Stimulated activated CD4-positive, alpha-beta T cell treated with anti-CD3 and anti-CD28 coated beads, Interleukin-1b, Interleukin-23, amount 100 ng/mL, for 1 hour (primary cell): ENCODE data around the gene NOCT.
"Not testable (repeated sequence)": the region's sequence is repeated elsewhere in the genome, so short reads cannot be mapped to it uniquely, and the experiment has no call there.

Experiments
- DNase-seq, 2 donors: peaks; one replicate each; pipeline ENCODE4 v3.0.0-alpha.2; 2020; ENCODE audit warnings: low read depth in 2 of 2

NOCT gene

DNA sequence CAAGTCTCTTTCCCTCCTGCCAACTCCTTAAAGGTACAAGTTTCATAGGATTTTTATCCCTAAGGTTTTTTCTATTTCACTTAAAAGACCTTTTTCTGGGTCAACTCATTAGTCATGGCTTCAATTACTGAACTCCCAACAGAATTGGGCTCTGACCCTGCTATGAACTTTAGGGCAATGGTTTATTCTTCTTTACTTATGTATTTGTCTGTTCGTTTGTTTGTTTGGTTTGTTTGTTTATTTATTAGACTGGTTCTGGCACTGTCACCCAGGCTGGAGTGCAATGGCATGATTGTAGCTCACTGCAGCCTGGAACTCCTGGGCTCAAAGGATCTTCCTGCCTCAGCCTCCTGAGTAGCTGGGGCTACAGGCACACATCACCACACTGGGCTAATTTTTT lies 5.9 kb upstream of the NOCT start:
- DNase-seq, result no peak

GRCh38 chr4:139011225-139011950 lies 4.2 kb upstream of the NOCT start:
- no peak for DNase-seq

GRCh38 chr4:139014371-139015268 lies 961 bp upstream of the NOCT start:
- no peak for DNase-seq

- DNase-seq, result peak in 1 of 2 donors; percentile 12
Measured at GRCh38 chr4:139015948-139016471, 429 bp downstream of the NOCT start.

DNA sequence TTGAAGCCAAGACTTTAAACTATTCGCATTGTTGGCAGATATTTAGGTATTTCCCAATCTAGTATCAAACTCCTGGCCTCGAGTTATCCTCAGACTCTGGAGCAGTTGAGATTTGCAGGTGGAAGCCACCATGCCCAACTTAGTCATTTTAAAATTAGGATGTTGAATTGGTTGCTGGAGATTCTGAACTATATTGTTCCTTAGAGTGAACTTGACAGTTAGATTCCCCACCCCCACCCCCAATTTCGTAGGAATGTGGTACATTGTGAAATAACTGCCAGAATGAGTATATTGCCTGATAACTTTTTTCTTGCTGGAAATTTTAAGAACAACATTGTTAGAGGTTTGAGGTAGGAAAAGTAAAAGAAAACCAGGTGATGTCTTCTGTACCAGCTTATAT lies 2.3 kb downstream of the NOCT start:
- no peak for DNase-seq

DNA sequence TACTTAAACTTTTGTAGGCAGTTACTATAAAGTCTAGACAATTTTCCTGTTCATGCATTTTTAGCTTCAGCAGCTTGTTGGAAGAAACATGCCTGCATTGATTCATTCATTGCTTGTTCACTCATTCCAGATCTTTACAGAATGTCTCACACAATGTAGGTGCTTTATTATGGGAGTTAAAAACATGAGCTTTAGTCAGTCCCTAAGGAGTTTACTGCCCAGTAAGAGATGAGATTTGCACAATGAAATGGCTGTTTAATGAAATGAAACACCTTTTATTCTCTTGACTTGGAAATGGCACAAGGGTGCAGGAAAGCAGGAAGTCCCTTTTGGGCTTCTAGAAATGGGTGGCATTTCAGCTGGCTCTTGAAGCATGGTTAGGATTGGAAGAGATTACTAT lies 2.9 kb downstream of the NOCT start:
- DNase-seq, result no peak

- no peak for DNase-seq
Measured at GRCh38 chr4:139018971-139019758, 3.6 kb downstream of the NOCT start.

DNA sequence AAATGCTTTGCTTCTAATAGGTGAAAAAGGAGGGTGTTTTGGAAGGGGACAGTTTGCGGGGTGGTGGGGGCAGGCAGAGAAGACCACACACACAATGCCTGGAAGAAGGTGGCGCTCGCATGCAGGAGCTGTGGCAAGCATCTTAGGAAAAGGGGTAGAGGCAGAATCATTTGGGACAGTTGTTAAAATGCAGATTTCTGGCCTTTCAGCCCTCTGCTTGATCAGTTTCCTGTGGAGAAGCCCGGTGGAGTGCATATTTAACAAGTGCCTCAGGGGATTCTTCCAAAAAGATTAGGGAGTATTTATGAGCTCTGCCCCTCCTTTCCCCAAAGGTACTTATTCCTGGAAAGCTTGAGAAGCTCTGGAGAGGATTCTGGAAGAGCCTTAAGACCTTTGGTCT lies 4.8 kb downstream of the NOCT start:
- DNase-seq, result no peak

DNA sequence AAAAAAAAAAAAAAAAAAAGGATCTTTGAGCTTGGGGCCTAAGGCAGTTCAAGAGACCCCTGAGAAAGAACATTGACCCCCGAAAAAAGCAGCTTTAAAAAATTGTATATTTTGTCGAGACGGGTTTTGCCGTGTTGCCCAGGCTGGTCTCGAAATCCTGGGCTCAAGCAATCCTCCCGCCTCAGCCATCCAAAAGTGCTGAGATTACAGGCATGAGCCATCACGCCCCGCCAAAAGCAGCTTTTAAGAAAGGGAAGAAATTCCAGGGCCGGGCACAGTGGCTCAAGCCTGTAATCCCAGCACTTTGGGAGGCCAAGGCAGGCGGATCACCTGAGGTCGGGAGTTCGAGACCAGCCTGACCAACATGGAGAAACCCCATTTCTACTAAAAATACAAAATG lies 5.5 kb downstream of the NOCT start:
- DNase-seq, result not testable (repeated sequence)

DNA sequence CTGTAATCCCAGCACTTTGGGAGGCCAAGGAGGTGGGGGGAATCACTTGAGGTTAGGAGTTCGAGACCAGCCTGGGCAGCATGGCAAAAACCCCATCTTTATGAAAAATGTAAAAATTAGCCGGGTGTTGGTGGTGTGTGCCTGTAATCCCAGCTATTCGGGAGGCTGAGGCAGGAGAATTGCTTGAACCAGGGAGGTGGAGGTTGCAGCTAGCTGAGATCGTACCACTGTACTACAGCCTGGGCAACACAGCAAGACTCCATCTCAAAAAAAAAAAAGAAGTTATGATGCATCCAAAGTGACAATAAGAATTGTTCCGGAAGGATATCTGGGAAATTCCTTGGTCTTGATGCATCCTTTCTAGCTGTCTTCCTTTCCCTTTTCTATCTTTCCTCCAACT lies 7.3 kb downstream of the NOCT start:
- DNase-seq, result no peak

DNA sequence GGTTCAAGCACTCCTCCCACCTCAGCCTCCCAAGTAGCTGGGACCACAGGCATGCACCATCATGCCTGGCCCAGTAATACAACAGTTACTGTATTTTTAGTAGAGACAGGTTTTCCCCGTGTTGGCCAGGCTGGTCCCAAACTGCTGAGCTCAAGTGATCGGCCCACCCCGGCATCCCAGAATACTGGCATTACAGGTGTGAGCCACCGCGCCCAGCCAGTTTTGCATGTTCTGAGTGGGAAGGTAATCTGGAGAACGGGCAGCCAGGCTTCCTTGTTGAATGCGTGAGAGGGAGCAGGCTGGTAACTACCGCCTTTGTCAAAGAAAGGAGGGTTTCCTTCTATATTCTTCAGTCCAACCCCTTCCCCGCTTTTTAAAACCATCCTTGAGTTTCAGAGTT lies 9.1 kb downstream of the NOCT start:
- no peak for DNase-seq

DNA sequence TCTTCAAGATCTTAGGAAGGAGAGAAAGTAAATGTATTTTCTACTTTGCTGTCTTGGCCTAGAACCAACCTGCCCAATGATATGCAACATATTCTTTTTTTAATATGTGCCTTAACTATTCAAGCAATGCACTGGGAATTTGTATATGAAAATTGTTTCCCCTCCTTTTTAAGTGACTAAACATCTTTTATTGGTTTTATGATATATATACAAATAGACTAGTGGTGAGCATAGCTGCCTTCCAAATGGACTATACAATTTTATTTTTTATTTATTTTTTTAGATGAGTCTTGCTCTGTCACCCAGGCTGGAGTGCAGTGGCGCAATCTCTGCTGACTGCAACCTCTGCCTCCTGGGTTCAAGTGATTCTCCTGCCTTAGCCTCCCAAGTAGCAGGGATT lies 10.3 kb downstream of the NOCT start:
- DNase-seq, result no peak

- DNase-seq, result no peak
Measured at GRCh38 chr4:139027776-139028175, 12.2 kb downstream of the NOCT start.

DNA sequence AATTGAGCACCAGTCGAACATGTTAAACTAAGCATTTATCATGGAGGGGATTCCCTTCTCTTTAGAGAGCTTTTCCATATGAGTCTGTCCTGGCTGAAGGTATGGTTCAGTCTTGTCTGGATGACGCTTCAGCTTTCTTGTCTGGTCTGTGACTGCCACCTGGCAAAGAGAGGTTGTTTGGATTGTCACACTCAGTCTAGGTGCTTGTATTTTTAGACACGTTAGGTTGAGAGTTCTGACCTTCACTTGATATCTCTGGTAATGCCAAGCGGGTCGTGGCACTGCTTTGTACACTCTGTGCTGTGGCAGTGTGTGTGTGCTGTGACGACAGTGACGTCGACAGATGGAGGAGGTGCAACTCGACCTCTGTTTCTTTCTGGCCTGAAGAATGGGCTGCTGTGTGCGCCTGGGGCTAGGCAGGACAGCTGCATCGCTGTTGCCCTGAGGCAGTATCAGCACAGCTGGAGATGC lies 12.6 kb downstream of the NOCT start:
- no peak for DNase-seq

- not testable (repeated sequence) for DNase-seq
Measured at GRCh38 chr4:139029866-139030363, 14.3 kb downstream of the NOCT start.

- peak; percentile 38 to 45 for DNase-seq
Measured at GRCh38 chr4:139030614-139031235, 15.1 kb downstream of the NOCT start.

- no peak for DNase-seq
Measured at GRCh38 chr4:139035650-139036049, 20.1 kb downstream of the NOCT start.

DNA sequence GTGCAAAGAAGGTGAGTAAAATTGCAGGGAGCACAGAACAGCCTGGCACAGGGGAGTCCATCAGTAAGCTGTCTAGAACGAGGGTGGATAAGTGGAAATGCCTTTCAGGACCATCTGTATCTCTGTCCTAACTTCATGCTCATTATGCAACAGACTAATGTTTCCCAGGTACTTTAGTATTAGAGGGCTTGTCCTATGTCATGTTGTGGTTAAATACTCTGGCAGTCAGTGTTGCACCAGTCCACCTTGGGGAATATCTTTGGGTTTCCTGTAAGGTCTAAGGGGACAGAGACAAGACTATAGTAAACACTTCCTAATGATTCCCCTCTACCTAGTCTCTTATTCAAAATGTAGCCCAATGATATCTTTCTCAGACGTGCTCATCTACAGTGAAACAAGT lies 21.3 kb downstream of the NOCT start:
- DNase-seq, result no peak

- no peak for DNase-seq
Measured at GRCh38 chr4:139038874-139039443, 23.4 kb downstream of the NOCT start.

DNA sequence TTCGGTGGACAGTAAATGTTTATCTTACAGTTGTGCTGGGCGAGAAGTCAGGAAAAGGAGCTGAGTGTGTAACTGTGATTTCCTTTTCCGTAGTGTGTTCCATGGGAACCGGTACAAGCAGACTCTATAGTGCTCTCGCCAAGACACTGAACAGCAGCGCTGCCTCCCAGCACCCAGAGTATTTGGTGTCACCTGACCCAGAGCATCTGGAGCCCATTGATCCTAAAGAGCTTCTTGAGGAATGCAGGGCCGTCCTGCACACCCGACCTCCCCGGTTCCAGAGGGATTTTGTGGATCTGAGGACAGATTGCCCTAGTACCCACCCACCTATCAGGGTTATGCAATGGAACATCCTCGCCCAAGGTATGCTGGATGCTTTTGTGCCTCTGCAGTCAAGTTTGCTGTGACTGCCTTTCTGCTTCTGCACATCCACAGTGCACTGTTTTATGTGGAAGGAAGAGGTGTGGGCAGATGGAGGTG lies 27.4 kb downstream of the NOCT start:
- no peak for DNase-seq

- DNase-seq, result no peak
Measured at GRCh38 chr4:139044291-139044690, 28.7 kb downstream of the NOCT start.
